Keratinocyte (primary cell): ENCODE data around the gene FBXW2. TPM values are rescaled to one million over a fixed set of nuclear protein-coding genes. Genes with fewer than 3 reads are reported as not detected.

Experiments used
- DNase-seq: peaks from one replicate; pipeline ENCODE4 v3.0.0-alpha.2; 2011; ENCODE audit warnings: low read depth, missing footprints, low spot score
- FAIRE-seq: peaks from 2 replicates; lab custom pipeline; 2011; peaks lifted over from hg19 to GRCh38; lab: Jason Lieb, UNC
- H2AFZ ChIP-seq: 2 replicates; pipeline ENCODE4 v1.6.0; 2012; ENCODE audit warnings: low read length, control low read depth, inconsistent platforms; ENCODE audit not compliant: control insufficient read depth
- H3K27ac ChIP-seq: 2 replicates; pipeline ENCODE4 v1.5.1; 2011; ENCODE audit warnings: low read length; ENCODE audit not compliant: control insufficient read depth, insufficient read depth
- H3K27me3 ChIP-seq: 3 replicates; pipeline ENCODE4 v1.6.0; 2011; ENCODE audit warnings: low read length; ENCODE audit not compliant: control insufficient read depth, insufficient read depth; ENCODE audit errors: extremely low read depth
- H3K36me3 ChIP-seq, 2 experiments: 2 replicates in 1 of 2; 3 replicates in 1 of 2; pipeline ENCODE4 v1.5.1; 2011; ENCODE audit warnings: low read length in 2 of 2, mild to moderate bottlenecking in 1 of 2; ENCODE audit not compliant: control insufficient read depth in 2 of 2, insufficient read depth in 2 of 2; ENCODE audit errors: extremely low read depth in 1 of 2
- H3K4me1 ChIP-seq: 3 replicates; pipeline ENCODE4 v1.5.1; 2011; ENCODE audit warnings: low read length; ENCODE audit not compliant: control insufficient read depth, insufficient read depth; ENCODE audit errors: extremely low read depth
- H3K4me2 ChIP-seq: 3 replicates; pipeline ENCODE4 v1.6.0; 2011; ENCODE audit warnings: low read depth, low read length; ENCODE audit not compliant: control insufficient read depth, insufficient read depth; ENCODE audit errors: extremely low read depth
- H3K4me3 ChIP-seq, 3 experiments: fragments of 200-600 bp in 1 of 3; sonication (generic) in 1 of 3; 2 replicates in 2 of 3; 3 replicates in 1 of 3; pipeline ENCODE4 v1.5.1; 2011 to 2016; ENCODE audit warnings: low read length in 3 of 3, mild to moderate bottlenecking in 3 of 3, control low read depth in 2 of 3, inconsistent platforms in 1 of 3, low read depth in 1 of 3, mixed read lengths in 1 of 3, mixed run types in 1 of 3, moderate library complexity in 1 of 3; ENCODE audit not compliant: control insufficient read depth in 2 of 3, insufficient read depth in 2 of 3; ENCODE audit errors: extremely low read depth in 1 of 3
- H3K79me2 ChIP-seq: 2 replicates; pipeline ENCODE4 v1.6.0; 2012; ENCODE audit warnings: low read length; ENCODE audit not compliant: control insufficient read depth, insufficient read depth
- H3K9ac ChIP-seq: 3 replicates; pipeline ENCODE4 v1.6.0; 2011; ENCODE audit warnings: low read length; ENCODE audit not compliant: control insufficient read depth, insufficient read depth; ENCODE audit errors: extremely low read depth
- H3K9me1 ChIP-seq: 3 replicates; pipeline ENCODE4 v1.6.0; 2011; ENCODE audit warnings: low read length; ENCODE audit not compliant: control insufficient read depth, insufficient read depth; ENCODE audit errors: extremely low read depth
- H3K9me3 ChIP-seq: 2 replicates; pipeline ENCODE4 v1.5.1; 2012; ENCODE audit warnings: low read depth, low read length; ENCODE audit not compliant: control insufficient read depth
- H4K20me1 ChIP-seq: 3 replicates; pipeline ENCODE4 v1.6.0; 2011; ENCODE audit warnings: low read length; ENCODE audit not compliant: control insufficient read depth, insufficient read depth; ENCODE audit errors: extremely low read depth
- EZH2 ChIP-seq: IDR thresholded peaks from one replicate; pipeline ENCODE4 v1.6.1; 2012; ENCODE audit warnings: inconsistent platforms, mild to moderate bottlenecking, low read length, moderate library complexity
- dilution Hi-C: fragments of 300-500 bp; cut with MboI; formaldehyde crosslinking; loops from one replicate; pipeline ENCODE4 v1.7.0; 2020; ENCODE audit warnings: low sequenced_read_pairs; ENCODE audit not compliant: extremely low pct_ligation_motif_present
- polyA plus RNA-seq, 5 experiments: library from polyadenylated mRNA; depleted of rRNA in 3 of 5; stranded (reverse) in 3 of 5; stranded (forward) in 1 of 5; unstranded in 1 of 5; fragments of >200 nt; gene quantifications; 1 replicate in 1 of 5; 2 replicates in 3 of 5; 3 replicates in 1 of 5; pipeline versions ENCODE4 v1.2.1 to v1.2.3, GENCODE V29; 2011 to 2012; ENCODE audit warnings: missing spikeins in 2 of 5, low read depth in 1 of 5, low replicate concordance in 1 of 5
- TF ChIP-seq, protein P1 (sequence below), 3 experiments: IDR thresholded peaks in 1 of 3; conservative IDR thresholded peaks in 1 of 3; optimal IDR thresholded peaks in 1 of 3; 2 replicates in 2 of 3; 3 replicates in 1 of 3; pipeline versions ENCODE3 to v1.5.1; 2011; ENCODE audit warnings: low read length in 3 of 3, mild to moderate bottlenecking in 3 of 3, moderate library complexity in 2 of 3, control low read depth in 1 of 3, inconsistent platforms in 1 of 3; ENCODE audit not compliant: insufficient read depth in 2 of 3; ENCODE audit errors: extremely low read depth in 1 of 3

Gene FBXW2
- polyA plus RNA-seq, 1 donor (not counting 4 experiments of a cell fraction or from before 2014, with no cell fraction given): 68.3 TPM

DNA sequence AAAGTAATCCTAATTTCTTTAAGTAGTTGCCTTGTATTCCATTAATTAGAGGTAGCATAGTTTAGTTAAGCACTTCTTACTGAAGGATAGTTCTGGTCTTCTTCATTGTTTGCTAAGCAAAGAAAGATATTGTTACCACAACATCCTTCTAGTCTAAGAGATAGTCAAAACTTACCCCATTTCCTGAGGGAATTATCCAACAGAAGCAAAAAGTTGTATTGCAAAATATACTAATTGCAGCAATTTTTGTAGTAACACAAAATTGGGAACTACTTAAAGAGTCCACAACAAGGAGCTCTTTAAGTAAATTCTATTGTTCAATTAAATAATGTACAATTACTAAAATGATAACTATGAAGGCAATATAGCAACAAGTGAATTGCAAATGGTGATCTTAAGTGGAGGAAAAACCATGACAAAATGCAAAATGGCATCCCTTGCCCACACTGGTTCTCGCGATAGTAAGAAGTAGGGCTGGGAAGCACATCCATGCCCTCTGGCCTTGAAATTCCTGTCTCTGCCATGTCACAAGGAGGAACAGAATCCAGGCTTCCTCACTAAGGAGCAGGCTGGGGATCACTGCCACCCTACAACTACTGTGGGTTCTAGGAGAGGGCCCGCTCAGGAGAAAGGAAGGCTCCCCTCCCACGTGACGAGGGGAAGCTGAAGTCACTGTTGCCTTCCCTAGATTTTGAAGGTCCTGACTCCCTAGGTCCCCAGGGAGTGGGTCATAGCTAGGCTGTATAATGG, 55.6 kb downstream of the FBXW2 start:
- TF ChIP-seq EZH2: no peak
- TF ChIP-seq, protein P1, sequence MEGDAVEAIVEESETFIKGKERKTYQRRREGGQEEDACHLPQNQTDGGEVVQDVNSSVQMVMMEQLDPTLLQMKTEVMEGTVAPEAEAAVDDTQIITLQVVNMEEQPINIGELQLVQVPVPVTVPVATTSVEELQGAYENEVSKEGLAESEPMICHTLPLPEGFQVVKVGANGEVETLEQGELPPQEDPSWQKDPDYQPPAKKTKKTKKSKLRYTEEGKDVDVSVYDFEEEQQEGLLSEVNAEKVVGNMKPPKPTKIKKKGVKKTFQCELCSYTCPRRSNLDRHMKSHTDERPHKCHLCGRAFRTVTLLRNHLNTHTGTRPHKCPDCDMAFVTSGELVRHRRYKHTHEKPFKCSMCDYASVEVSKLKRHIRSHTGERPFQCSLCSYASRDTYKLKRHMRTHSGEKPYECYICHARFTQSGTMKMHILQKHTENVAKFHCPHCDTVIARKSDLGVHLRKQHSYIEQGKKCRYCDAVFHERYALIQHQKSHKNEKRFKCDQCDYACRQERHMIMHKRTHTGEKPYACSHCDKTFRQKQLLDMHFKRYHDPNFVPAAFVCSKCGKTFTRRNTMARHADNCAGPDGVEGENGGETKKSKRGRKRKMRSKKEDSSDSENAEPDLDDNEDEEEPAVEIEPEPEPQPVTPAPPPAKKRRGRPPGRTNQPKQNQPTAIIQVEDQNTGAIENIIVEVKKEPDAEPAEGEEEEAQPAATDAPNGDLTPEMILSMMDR (optimal IDR thresholded peaks at IDR 0.05 in 1 of 3, IDR thresholded peaks at IDR 0.05 in 1 of 3, conservative IDR thresholded peaks at IDR 0.05 in 1 of 3; ENCODE audit: extremely low read depth in 1 of 3, insufficient read depth in 2 of 3, low read length in 3 of 3): no peak
- Histone ChIP-seq H3K9me3 (no peaks in the 10 kb centered on the region), H4K20me1 (no peaks in the 10 kb centered on the region), H3K9ac (no peak overlapping the region), H3K27me3 (no peaks in the 10 kb centered on the region), H3K9me1 (no peaks in the 10 kb centered on the region), H2AFZ (no peak overlapping the region), H3K79me2 (no peaks in the 10 kb centered on the region), H3K4me3 (no peak overlapping the region), H3K27ac (no peak overlapping the region), H3K4me1 (peaks cover 3% of the 10 kb centered on the region), H3K4me2 (no peak overlapping the region), H3K36me3 (no peaks in the 10 kb centered on the region)
- dilution Hi-C loops: no loop called here
- DNase-seq: no peak
- no peak for FAIRE-seq

DNA sequence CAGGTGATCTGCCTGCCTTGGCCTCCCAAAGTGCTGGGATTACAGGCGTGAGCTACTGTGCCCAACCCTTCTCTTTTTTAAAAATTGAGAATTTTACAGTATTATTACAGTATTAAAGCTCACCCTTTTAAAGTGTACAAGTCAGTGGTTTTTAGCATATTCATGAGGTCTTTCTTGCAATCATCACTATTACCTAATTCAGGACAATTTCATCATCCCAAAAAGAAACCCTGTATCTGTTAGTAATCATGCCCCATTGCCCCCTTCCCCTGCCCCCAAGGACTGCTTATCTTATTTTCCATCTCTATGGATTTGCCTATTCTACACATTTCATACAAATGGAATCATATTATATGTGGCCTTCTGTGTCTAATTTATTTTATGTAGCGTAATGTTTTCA, 56.3 kb downstream of the FBXW2 start:
- DNase-seq (no peak), FAIRE-seq (no peak)
- Histone ChIP-seq H2AFZ (no peak overlapping the region), H3K4me1 (peaks cover 3% of the 10 kb centered on the region), H3K27ac (no peak overlapping the region), H3K36me3 (no peaks in the 10 kb centered on the region), H3K9me3 (no peaks in the 10 kb centered on the region), H3K4me3 (no peak overlapping the region), H4K20me1 (no peaks in the 10 kb centered on the region), H3K9ac (no peak overlapping the region), H3K4me2 (no peak overlapping the region), H3K79me2 (no peaks in the 10 kb centered on the region), H3K27me3 (no peaks in the 10 kb centered on the region), H3K9me1 (no peaks in the 10 kb centered on the region)
- no peak for TF ChIP-seq EZH2
- TF ChIP-seq, protein P1 (optimal IDR thresholded peaks at IDR 0.05 in 1 of 3, IDR thresholded peaks at IDR 0.05 in 1 of 3, conservative IDR thresholded peaks at IDR 0.05 in 1 of 3; ENCODE audit: extremely low read depth in 1 of 3, insufficient read depth in 2 of 3, low read length in 3 of 3): no peak
- dilution Hi-C loops: no loop called here
